ENCODE data around the gene SDC3. TPM values are rescaled to one million over a fixed set of nuclear protein-coding genes. Genes with fewer than 3 reads are reported as not detected.

Gene SDC3
- total and polyA plus RNA-seq, 10 of the 15 experiments (the other 5 are each of a cell fraction or from before 2014, with no cell fraction given): under 0.01 to 0.46 (median 0.07) TPM; not detected in 2

DNA sequence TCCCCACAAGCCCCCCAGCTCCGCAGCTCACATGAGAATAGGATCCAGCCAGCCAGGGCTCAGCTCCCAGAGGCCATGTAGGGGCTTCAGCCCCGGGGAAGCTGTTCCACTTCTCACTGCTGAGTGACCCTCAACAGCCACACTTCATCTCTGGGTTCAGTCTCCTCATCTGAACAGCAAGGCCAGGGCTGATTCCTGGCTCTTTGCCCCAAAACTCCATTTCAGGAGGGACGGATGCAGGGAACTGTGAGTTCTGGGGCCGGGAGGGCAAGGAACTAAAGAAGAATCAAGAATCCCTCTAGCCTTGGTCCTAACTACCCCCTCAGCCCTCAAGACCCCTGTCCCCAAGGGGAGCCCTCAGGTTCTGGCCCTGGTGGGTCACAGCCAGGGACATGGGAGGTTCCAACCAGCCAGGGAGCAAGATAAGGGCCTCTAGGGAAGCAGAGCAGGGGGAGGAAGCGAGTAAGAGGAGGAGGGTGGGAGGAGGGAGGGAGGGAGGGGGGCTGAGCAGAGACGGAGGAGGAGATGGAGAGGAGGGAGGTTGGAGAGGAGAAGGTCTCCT lies 13.1 kb downstream of the SDC3 start:
- CTCF ChIA-PET: no interaction called here

More for the DNA sequence above, 13.1 kb downstream of the SDC3 start:
- Histone ChIP-seq H3K27ac (ENCODE audit: control insufficient read depth, insufficient read depth) (no peak overlapping the region), H4K20me1 (ENCODE audit: control insufficient read depth, insufficient read depth) (no peaks in the 10 kb centered on the region), H3K36me3 (ENCODE audit: control insufficient read depth in 2 of 2, insufficient read depth in 2 of 2, low read length in 1 of 2) (no peaks in the 10 kb centered on the region), H3K9ac (ENCODE audit: control insufficient read depth, insufficient read depth, low read length) (no peak overlapping the region), H3K4me2 (ENCODE audit: control insufficient read depth, insufficient read depth) (no peak overlapping the region), H3K9me3 (replicated peaks; ENCODE audit: control insufficient read depth, insufficient read depth, low read length) (no peaks in the 10 kb centered on the region), H3K79me2 (ENCODE audit: control insufficient read depth, insufficient read depth, low read length) (no peaks in the 10 kb centered on the region), H3K4me1 (ENCODE audit: control insufficient read depth, insufficient read depth, low read length) (no peaks in the 10 kb centered on the region), H2AFZ (ENCODE audit: control insufficient read depth, low read depth, low read length) (no peak overlapping the region), H3K4me3 (no peak overlapping the region), H3K27me3 (replicated peaks in 1 of 2; ENCODE audit: control insufficient read depth in 2 of 2, insufficient read depth in 2 of 2, low read length in 1 of 2) (no peaks in the 10 kb centered on the region; a peak in 3 of 4 replicates)
- no TSS peak for BruUV-seq (replicated peaks)
- intact Hi-C loops (cut with micrococcal nuclease; ENCODE audit: unreplicated experiment) (no loop called here), in situ Hi-C loops (cut with MboI) (no loop called here)
- FAIRE-seq (no peak), ATAC-seq (no peak), DNase-seq (ENCODE audit: low read depth, low spot score) (no peak)
- RAD21 ChIA-PET (ENCODE audit: unreplicated experiment): interaction anchor here (1.0 kb wide), 1 partner anchor 15 kb away, joined by 3 read pairs; no protein-coding TSS in a partner anchor
- 26% methylated on average over 4 of the region's 6 CpGs for WGBS (ENCODE audit: insufficient coverage, insufficient replicate concordance, low lambda C conversion rate, missing lambda C conversion rate)
- POLR2A ChIA-PET: no interaction called here
- SMC1A ChIA-PET (ENCODE audit: uncharacterized antibody, unreplicated experiment): interaction anchor here (0.8 kb wide), 1 partner anchor 93 kb away, joined by 4 read pairs; no protein-coding TSS in a partner anchor
- TF ChIP-seq JUND (IDR thresholded peaks at IDR 0.05; ENCODE audit: low read depth, low read length) (no peak), PAX5 (IDR thresholded peaks at IDR 0.05; ENCODE audit: borderline replicate concordance, low read depth, low read length) (no peak), HDAC6 (IDR thresholded peaks at IDR 0.05; ENCODE audit: unreplicated experiment) (no peak), MEF2B (IDR thresholded peaks at IDR 0.05; ENCODE audit: partially characterized antibody, poor library complexity, severe bottlenecking) (no peak)
- TF ChIP-seq, protein P1, sequence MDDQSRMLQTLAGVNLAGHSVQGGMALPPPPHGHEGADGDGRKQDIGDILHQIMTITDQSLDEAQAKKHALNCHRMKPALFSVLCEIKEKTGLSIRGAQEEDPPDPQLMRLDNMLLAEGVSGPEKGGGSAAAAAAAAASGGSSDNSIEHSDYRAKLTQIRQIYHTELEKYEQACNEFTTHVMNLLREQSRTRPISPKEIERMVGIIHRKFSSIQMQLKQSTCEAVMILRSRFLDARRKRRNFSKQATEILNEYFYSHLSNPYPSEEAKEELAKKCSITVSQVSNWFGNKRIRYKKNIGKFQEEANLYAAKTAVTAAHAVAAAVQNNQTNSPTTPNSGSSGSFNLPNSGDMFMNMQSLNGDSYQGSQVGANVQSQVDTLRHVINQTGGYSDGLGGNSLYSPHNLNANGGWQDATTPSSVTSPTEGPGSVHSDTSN (IDR thresholded peaks at IDR 0.05; ENCODE audit: insufficient replicate concordance, low read depth, low read length): no peak
- TF ChIP-seq, protein P2, sequence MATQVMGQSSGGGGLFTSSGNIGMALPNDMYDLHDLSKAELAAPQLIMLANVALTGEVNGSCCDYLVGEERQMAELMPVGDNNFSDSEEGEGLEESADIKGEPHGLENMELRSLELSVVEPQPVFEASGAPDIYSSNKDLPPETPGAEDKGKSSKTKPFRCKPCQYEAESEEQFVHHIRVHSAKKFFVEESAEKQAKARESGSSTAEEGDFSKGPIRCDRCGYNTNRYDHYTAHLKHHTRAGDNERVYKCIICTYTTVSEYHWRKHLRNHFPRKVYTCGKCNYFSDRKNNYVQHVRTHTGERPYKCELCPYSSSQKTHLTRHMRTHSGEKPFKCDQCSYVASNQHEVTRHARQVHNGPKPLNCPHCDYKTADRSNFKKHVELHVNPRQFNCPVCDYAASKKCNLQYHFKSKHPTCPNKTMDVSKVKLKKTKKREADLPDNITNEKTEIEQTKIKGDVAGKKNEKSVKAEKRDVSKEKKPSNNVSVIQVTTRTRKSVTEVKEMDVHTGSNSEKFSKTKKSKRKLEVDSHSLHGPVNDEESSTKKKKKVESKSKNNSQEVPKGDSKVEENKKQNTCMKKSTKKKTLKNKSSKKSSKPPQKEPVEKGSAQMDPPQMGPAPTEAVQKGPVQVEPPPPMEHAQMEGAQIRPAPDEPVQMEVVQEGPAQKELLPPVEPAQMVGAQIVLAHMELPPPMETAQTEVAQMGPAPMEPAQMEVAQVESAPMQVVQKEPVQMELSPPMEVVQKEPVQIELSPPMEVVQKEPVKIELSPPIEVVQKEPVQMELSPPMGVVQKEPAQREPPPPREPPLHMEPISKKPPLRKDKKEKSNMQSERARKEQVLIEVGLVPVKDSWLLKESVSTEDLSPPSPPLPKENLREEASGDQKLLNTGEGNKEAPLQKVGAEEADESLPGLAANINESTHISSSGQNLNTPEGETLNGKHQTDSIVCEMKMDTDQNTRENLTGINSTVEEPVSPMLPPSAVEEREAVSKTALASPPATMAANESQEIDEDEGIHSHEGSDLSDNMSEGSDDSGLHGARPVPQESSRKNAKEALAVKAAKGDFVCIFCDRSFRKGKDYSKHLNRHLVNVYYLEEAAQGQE (IDR thresholded peaks at IDR 0.05; ENCODE audit: low read depth, low read length): no peak
